ENCODE measurements around the gene CIZ1.

The CIZ1 gene

GRCh38 chr9:128213746-128214497 lies 22.6 kb upstream of the CIZ1 start:
- H3K9me3 ChIP-seq (ENCODE audit: control insufficient read depth in 2 of 2, low read length in 2 of 2): no peaks in the 10 kb centered on the region
- no peak overlapping the region for H3K27ac ChIP-seq (ENCODE audit: low read depth in 2 of 2, low read length in 2 of 2)

GRCh38 chr9:128211981-128212281 lies 20.6 kb upstream of the CIZ1 start:
- Histone ChIP-seq H3K36me3 (ENCODE audit: control insufficient read depth in 2 of 2, insufficient read depth in 2 of 2, low read length in 2 of 2) (no peaks in the 10 kb centered on the region), H3K4me1 (ENCODE audit: control insufficient read depth in 2 of 2, insufficient read depth in 2 of 2, low read length in 2 of 2) (peaks cover under 1 to 12% of the 10 kb centered on the region in 2 donors), H3K27me3 (ENCODE audit: control insufficient read depth in 2 of 2, insufficient read depth in 2 of 2, low read length in 2 of 2) (no peaks in the 10 kb centered on the region), H3K9me3 (ENCODE audit: control insufficient read depth in 2 of 2, low read length in 2 of 2) (no peaks in the 10 kb centered on the region), H3K9ac (ENCODE audit: low read depth in 1 of 2, low read length in 2 of 2) (no peak overlapping the region), H3K4me3 (ENCODE audit: low read length in 2 of 2) (no peak overlapping the region), H3K27ac (ENCODE audit: low read depth in 2 of 2, low read length in 2 of 2) (no peak overlapping the region)

More at GRCh38 chr9:128213746-128214497, 22.6 kb upstream of the CIZ1 start:
- Histone ChIP-seq H3K36me3 (ENCODE audit: control insufficient read depth in 2 of 2, insufficient read depth in 2 of 2, low read length in 2 of 2) (no peaks in the 10 kb centered on the region), H3K4me1 (ENCODE audit: control insufficient read depth in 2 of 2, insufficient read depth in 2 of 2, low read length in 2 of 2) (peaks cover 6 to 18% of the 10 kb centered on the region in 2 donors), H3K4me3 (ENCODE audit: low read length in 2 of 2) (no peak overlapping the region), H3K27me3 (ENCODE audit: control insufficient read depth in 2 of 2, insufficient read depth in 2 of 2, low read length in 2 of 2) (no peaks in the 10 kb centered on the region), H3K9ac (ENCODE audit: low read depth in 1 of 2, low read length in 2 of 2) (no peak overlapping the region)

GRCh38 chr9:128211186-128211980 lies 20.0 kb upstream of the CIZ1 start:
- no peaks in the 10 kb centered on the region for H3K27me3 ChIP-seq (ENCODE audit: control insufficient read depth in 2 of 2, insufficient read depth in 2 of 2, low read length in 2 of 2)
- H3K4me3 ChIP-seq (ENCODE audit: low read length in 2 of 2): no peak overlapping the region
- no peaks in the 10 kb centered on the region for H3K9me3 ChIP-seq (ENCODE audit: control insufficient read depth in 2 of 2, low read length in 2 of 2)
- H3K36me3 ChIP-seq (ENCODE audit: control insufficient read depth in 2 of 2, insufficient read depth in 2 of 2, low read length in 2 of 2): no peaks in the 10 kb centered on the region
- H3K4me1 ChIP-seq (ENCODE audit: control insufficient read depth in 2 of 2, insufficient read depth in 2 of 2, low read length in 2 of 2): peaks cover 5 to 13% of the 10 kb centered on the region in 2 donors
- H3K27ac ChIP-seq (ENCODE audit: low read depth in 2 of 2, low read length in 2 of 2): no peak overlapping the region
- H3K9ac ChIP-seq (ENCODE audit: low read depth in 1 of 2, low read length in 2 of 2): no peak overlapping the region

- H3K36me3 ChIP-seq (ENCODE audit: control insufficient read depth in 2 of 2, insufficient read depth in 2 of 2, low read length in 2 of 2): no peaks in the 10 kb centered on the region
- H3K27ac ChIP-seq (ENCODE audit: low read depth in 2 of 2, low read length in 2 of 2): no peak overlapping the region
- no peaks in the 10 kb centered on the region for H3K9me3 ChIP-seq (ENCODE audit: control insufficient read depth in 2 of 2, low read length in 2 of 2)
- H3K4me1 ChIP-seq (ENCODE audit: control insufficient read depth in 2 of 2, insufficient read depth in 2 of 2, low read length in 2 of 2): peaks cover 5 to 13% of the 10 kb centered on the region in 2 donors
- H3K27me3 ChIP-seq (ENCODE audit: control insufficient read depth in 2 of 2, insufficient read depth in 2 of 2, low read length in 2 of 2): peaks cover 8 to 14% of the 10 kb centered on the region in 2 donors
- no peak overlapping the region for H3K4me3 ChIP-seq (ENCODE audit: low read length in 2 of 2)
- H3K9ac ChIP-seq (ENCODE audit: low read depth in 1 of 2, low read length in 2 of 2): no peak overlapping the region
These were observed 17.7 kb upstream of the CIZ1 start for GRCh38 chr9:128208946-128209669.

GRCh38 chr9:128208386-128208785 lies 17.0 kb upstream of the CIZ1 start:
- H3K27me3 ChIP-seq (ENCODE audit: control insufficient read depth in 2 of 2, insufficient read depth in 2 of 2, low read length in 2 of 2): peaks cover 11 to 18% of the 10 kb centered on the region in 2 donors
- H3K9me3 ChIP-seq (ENCODE audit: control insufficient read depth in 2 of 2, low read length in 2 of 2): no peaks in the 10 kb centered on the region
- no peak overlapping the region for H3K27ac ChIP-seq (ENCODE audit: low read depth in 2 of 2, low read length in 2 of 2)
- H3K4me3 ChIP-seq (ENCODE audit: low read length in 2 of 2): no peak overlapping the region
- no peak overlapping the region for H3K9ac ChIP-seq (ENCODE audit: low read depth in 1 of 2, low read length in 2 of 2)
- H3K4me1 ChIP-seq (ENCODE audit: control insufficient read depth in 2 of 2, insufficient read depth in 2 of 2, low read length in 2 of 2): peaks cover 5 to 18% of the 10 kb centered on the region in 2 donors
- no peaks in the 10 kb centered on the region for H3K36me3 ChIP-seq (ENCODE audit: control insufficient read depth in 2 of 2, insufficient read depth in 2 of 2, low read length in 2 of 2)

- H3K27ac ChIP-seq (ENCODE audit: low read depth in 2 of 2, low read length in 2 of 2): no peak overlapping the region
These were observed 15.8 kb upstream of the CIZ1 start for GRCh38 chr9:128206916-128207910.

GRCh38 chr9:128206484-128206883 lies 15.1 kb upstream of the CIZ1 start:
- no peak overlapping the region for H3K4me3 ChIP-seq (ENCODE audit: low read length in 2 of 2)
- H3K4me1 ChIP-seq (ENCODE audit: control insufficient read depth in 2 of 2, insufficient read depth in 2 of 2, low read length in 2 of 2): peaks cover 5 to 14% of the 10 kb centered on the region in 2 donors
- no peaks in the 10 kb centered on the region for H3K36me3 ChIP-seq (ENCODE audit: control insufficient read depth in 2 of 2, insufficient read depth in 2 of 2, low read length in 2 of 2)
- H3K27ac ChIP-seq (ENCODE audit: low read depth in 2 of 2, low read length in 2 of 2): no peak overlapping the region
- H3K9me3 ChIP-seq (ENCODE audit: control insufficient read depth in 2 of 2, low read length in 2 of 2): no peaks in the 10 kb centered on the region
- H3K9ac ChIP-seq (ENCODE audit: low read depth in 1 of 2, low read length in 2 of 2): no peak overlapping the region
- H3K27me3 ChIP-seq (ENCODE audit: control insufficient read depth in 2 of 2, insufficient read depth in 2 of 2, low read length in 2 of 2): peaks cover 11 to 18% of the 10 kb centered on the region in 2 donors

More at GRCh38 chr9:128206916-128207910, 15.8 kb upstream of the CIZ1 start:
- Histone ChIP-seq H3K9me3 (ENCODE audit: control insufficient read depth in 2 of 2, low read length in 2 of 2) (no peaks in the 10 kb centered on the region), H3K36me3 (ENCODE audit: control insufficient read depth in 2 of 2, insufficient read depth in 2 of 2, low read length in 2 of 2) (no peaks in the 10 kb centered on the region), H3K4me3 (ENCODE audit: low read length in 2 of 2) (no peak overlapping the region), H3K9ac (ENCODE audit: low read depth in 1 of 2, low read length in 2 of 2) (no peak overlapping the region), H3K4me1 (ENCODE audit: control insufficient read depth in 2 of 2, insufficient read depth in 2 of 2, low read length in 2 of 2) (peaks cover 5 to 20% of the 10 kb centered on the region in 2 donors), H3K27me3 (ENCODE audit: control insufficient read depth in 2 of 2, insufficient read depth in 2 of 2, low read length in 2 of 2) (peaks cover 11 to 18% of the 10 kb centered on the region in 2 donors)

GRCh38 chr9:128205296-128205944 lies 14.0 kb upstream of the CIZ1 start:
- H3K9me3 ChIP-seq (ENCODE audit: control insufficient read depth in 2 of 2, low read length in 2 of 2): no peaks in the 10 kb centered on the region
- H3K9ac ChIP-seq (ENCODE audit: low read depth in 1 of 2, low read length in 2 of 2): no peak overlapping the region
- H3K4me1 ChIP-seq (ENCODE audit: control insufficient read depth in 2 of 2, insufficient read depth in 2 of 2, low read length in 2 of 2): peaks cover 5 to 10% of the 10 kb centered on the region in 2 donors
- no peak overlapping the region for H3K4me3 ChIP-seq (ENCODE audit: low read length in 2 of 2)
- peaks cover 11 to 18% of the 10 kb centered on the region in 2 donors for H3K27me3 ChIP-seq (ENCODE audit: control insufficient read depth in 2 of 2, insufficient read depth in 2 of 2, low read length in 2 of 2)
- no peak overlapping the region for H3K27ac ChIP-seq (ENCODE audit: low read depth in 2 of 2, low read length in 2 of 2)
- H3K36me3 ChIP-seq (ENCODE audit: control insufficient read depth in 2 of 2, insufficient read depth in 2 of 2, low read length in 2 of 2): no peaks in the 10 kb centered on the region

- H3K36me3 ChIP-seq (ENCODE audit: control insufficient read depth in 2 of 2, insufficient read depth in 2 of 2, low read length in 2 of 2): no peaks in the 10 kb centered on the region
- no peak overlapping the region for H3K27ac ChIP-seq (ENCODE audit: low read depth in 2 of 2, low read length in 2 of 2)
- H3K27me3 ChIP-seq (ENCODE audit: control insufficient read depth in 2 of 2, insufficient read depth in 2 of 2, low read length in 2 of 2): peaks cover 11 to 18% of the 10 kb centered on the region in 2 donors
- no peak overlapping the region for H3K4me3 ChIP-seq (ENCODE audit: low read length in 2 of 2)
- H3K9ac ChIP-seq (ENCODE audit: low read depth in 1 of 2, low read length in 2 of 2): no peak overlapping the region
- no peaks in the 10 kb centered on the region for H3K9me3 ChIP-seq (ENCODE audit: control insufficient read depth in 2 of 2, low read length in 2 of 2)
- H3K4me1 ChIP-seq (ENCODE audit: control insufficient read depth in 2 of 2, insufficient read depth in 2 of 2, low read length in 2 of 2): peaks cover 5 to 10% of the 10 kb centered on the region in 2 donors
These were observed 13.5 kb upstream of the CIZ1 start for GRCh38 chr9:128204858-128205257.
